Kidney (tissue), 14 donors: ENCODE measurements around the gene AGRN. TPM values are rescaled to one million over a fixed set of nuclear protein-coding genes. Genes with fewer than 3 reads are reported as not detected.
A peak's percentile ranks its signal among the peaks of the same experiment; 100 is the strongest.

Experiments
- DNase-seq, 5 donors: peaks; one replicate each; pipeline ENCODE4 v3.0.0-alpha.2; 2013 to 2020
- FAIRE-seq: peaks from 2 replicates; lab custom pipeline; 2012; peaks lifted over from hg19 to GRCh38; lab: Jason Lieb, UNC
- H3K27ac ChIP-seq, 2 donors: one replicate each; pipeline ENCODE4 v1.7.0; 2013; ENCODE audit warnings: low read depth in 2 of 2, low read length in 2 of 2, inconsistent platforms in 1 of 2
- H3K27me3 ChIP-seq: one replicate; pipeline ENCODE4 v1.7.1; 2013; ENCODE audit warnings: low read length, inconsistent platforms; ENCODE audit not compliant: control insufficient read depth, insufficient read depth
- H3K36me3 ChIP-seq, 3 donors: one replicate each; pipeline versions ENCODE4 v1.7.0 to v1.7.1; 2013; ENCODE audit warnings: low read length in 3 of 3, control low read depth in 1 of 3, inconsistent platforms in 1 of 3; ENCODE audit not compliant: insufficient read depth in 3 of 3, control insufficient read depth in 2 of 3
- H3K4me1 ChIP-seq, 3 donors: one replicate each; pipeline versions ENCODE4 v1.7.0 to v1.7.1; 2013; ENCODE audit warnings: low read length in 3 of 3, inconsistent platforms in 1 of 3, low read depth in 1 of 3; ENCODE audit not compliant: control insufficient read depth in 2 of 3, insufficient read depth in 2 of 3
- H3K4me3 ChIP-seq, 3 donors: one replicate each; pipeline versions ENCODE4 v1.7.0 to v1.8.1; 2013; ENCODE audit warnings: low read length in 3 of 3, control low read depth in 1 of 3, inconsistent platforms in 1 of 3
- H3K9ac ChIP-seq, 3 donors: one replicate each; pipeline versions ENCODE4 v1.7.0 to v1.7.1; 2013; ENCODE audit warnings: low read length in 3 of 3, control low read depth in 1 of 3, inconsistent platforms in 1 of 3
- H3K9me3 ChIP-seq, 3 donors: one replicate each; pipeline versions ENCODE4 v1.7.0 to v1.7.1; 2013; ENCODE audit warnings: low read length in 3 of 3, control low read depth in 1 of 3, inconsistent platforms in 1 of 3; ENCODE audit not compliant: control insufficient read depth in 2 of 3, insufficient read depth in 1 of 3
- intact Hi-C: fragments of 100-400 bp; cut with DNase I; formaldehyde crosslinking; loops from one replicate; pipeline ENCODE4 v1.11.1; 2022
- polyA plus RNA-seq: library from polyadenylated mRNA; stranded (reverse); fragments of 350-450 nt; fragmentation: Illumina TruSeq; extraction: RNeasy Lipid Tissue Mini Kit (QIAGEN cat#74804); gene quantifications from one replicate; pipeline ENCODE4 v1.2.3, GENCODE V29; 2014; ENCODE audit warnings: low read depth, low replicate concordance; ENCODE audit not compliant: insufficient read depth
- total RNA-seq: library from RNA; stranded (reverse); fragmentation: NEBNext Ultra II Directional; extraction: Animal tissue kit (Norgen Biotek cat#: 25700); gene quantifications from one replicate; pipeline ENCODE4 v1.2.1, GENCODE V29; 2021
- TF ChIP-seq, protein P1 (sequence below): IDR thresholded peaks from 3 replicates; pipeline ENCODE4 v1.5.1; 2012; ENCODE audit warnings: mild to moderate bottlenecking, moderate library complexity, borderline replicate concordance; ENCODE audit not compliant: insufficient read depth; ENCODE audit errors: extremely low read depth
- donor health status: control.
- donor health status: control.
- donor health status: control.
- donor health status: control.
- donor health status: control.
- donor health status: DM: yes; HTN: yes; CAD: no.
- donor health status: Normal renal cell carcinoma (clear cell type).

AGRN gene
- total and polyA plus RNA-seq, 2 donors from 2014 or later: 78.5 to 261 TPM

GRCh38 chr1:1068517-1069055 is 48.7 kb downstream of the AGRN start:
- Histone ChIP-seq H3K4me1 (peaks cover 0 to 7% (median 0%) of the 10 kb centered on the region in 3 donors), H3K36me3 (no peaks in the 10 kb centered on the region), H3K9me3 (no peaks in the 10 kb centered on the region), H3K27ac (peak overlapping the region in 1 of 2 donors; percentile 47), H3K27me3 (peaks cover under 1% of the 10 kb centered on the region), H3K9ac (no peak overlapping the region), H3K4me3 (no peak overlapping the region)
- DNase-seq: peak in 4 of 5 donors; percentile 47 to 91 (median 69)
- FAIRE-seq: no peak
- intact Hi-C loops: no loop called here
- TF ChIP-seq, protein P1, sequence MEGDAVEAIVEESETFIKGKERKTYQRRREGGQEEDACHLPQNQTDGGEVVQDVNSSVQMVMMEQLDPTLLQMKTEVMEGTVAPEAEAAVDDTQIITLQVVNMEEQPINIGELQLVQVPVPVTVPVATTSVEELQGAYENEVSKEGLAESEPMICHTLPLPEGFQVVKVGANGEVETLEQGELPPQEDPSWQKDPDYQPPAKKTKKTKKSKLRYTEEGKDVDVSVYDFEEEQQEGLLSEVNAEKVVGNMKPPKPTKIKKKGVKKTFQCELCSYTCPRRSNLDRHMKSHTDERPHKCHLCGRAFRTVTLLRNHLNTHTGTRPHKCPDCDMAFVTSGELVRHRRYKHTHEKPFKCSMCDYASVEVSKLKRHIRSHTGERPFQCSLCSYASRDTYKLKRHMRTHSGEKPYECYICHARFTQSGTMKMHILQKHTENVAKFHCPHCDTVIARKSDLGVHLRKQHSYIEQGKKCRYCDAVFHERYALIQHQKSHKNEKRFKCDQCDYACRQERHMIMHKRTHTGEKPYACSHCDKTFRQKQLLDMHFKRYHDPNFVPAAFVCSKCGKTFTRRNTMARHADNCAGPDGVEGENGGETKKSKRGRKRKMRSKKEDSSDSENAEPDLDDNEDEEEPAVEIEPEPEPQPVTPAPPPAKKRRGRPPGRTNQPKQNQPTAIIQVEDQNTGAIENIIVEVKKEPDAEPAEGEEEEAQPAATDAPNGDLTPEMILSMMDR: no peak

DNA sequence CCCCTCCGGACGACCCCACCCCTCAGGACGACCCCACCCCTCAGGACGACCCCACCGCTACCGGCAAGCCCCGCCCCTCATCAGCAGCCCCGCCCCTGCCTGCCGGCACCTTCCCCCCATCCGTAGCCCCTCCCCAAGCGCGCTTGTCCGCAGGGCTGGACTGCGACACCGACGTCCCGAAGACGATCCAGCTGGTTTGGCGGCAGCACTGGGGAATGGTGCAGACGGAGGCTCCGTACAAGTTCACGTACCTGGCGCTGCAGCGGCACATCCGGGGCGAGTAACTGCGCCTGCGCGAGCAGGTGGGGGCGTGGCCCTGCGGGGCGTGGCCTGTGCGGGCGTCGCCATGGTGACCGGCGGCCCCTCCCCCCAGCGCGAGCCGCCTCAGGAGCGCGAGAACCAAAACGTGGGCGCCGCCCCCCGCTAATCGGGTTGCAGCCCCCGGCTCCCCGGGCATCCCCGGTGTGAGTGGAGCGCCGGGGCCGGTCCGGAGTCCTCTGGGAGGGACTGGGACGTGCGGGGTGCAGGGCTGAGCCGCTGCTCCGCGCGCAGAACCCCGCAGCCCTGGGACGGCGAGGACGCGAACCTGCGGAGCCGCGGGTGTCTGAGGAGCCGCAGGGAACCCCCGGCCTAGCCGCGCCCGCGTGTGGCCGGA is 49.3 kb downstream of the AGRN start:
- Histone ChIP-seq H3K4me3 (peak overlapping the region; percentile 53 to 71 (median 55)), H3K9ac (peak overlapping the region in 1 of 3 donors; percentile 49), H3K9me3 (no peaks in the 10 kb centered on the region), H3K36me3 (no peaks in the 10 kb centered on the region), H3K27me3 (no peaks in the 10 kb centered on the region), H3K4me1 (peaks cover 0 to 4% (median 0%) of the 10 kb centered on the region in 3 donors), H3K27ac (peak overlapping the region in 1 of 2 donors; percentile 43)
- FAIRE-seq (no peak), DNase-seq (peak; percentile 83 to 95 (median 90))
- TF ChIP-seq, protein P1: no peak
- intact Hi-C loops: no loop called here

GRCh38 chr1:1069711-1070676 is 50.1 kb downstream of the AGRN start:
- no peak overlapping the region for H3K9ac ChIP-seq
- no peaks in the 10 kb centered on the region for H3K36me3 ChIP-seq
- no peaks in the 10 kb centered on the region for H3K27me3 ChIP-seq
- DNase-seq (peak; percentile 54 to 91 (median 67)), FAIRE-seq (no peak)
- peak overlapping the region in 1 of 3 donors; percentile 55 for H3K4me3 ChIP-seq
- TF ChIP-seq, protein P1: no peak
- intact Hi-C loops: no loop called here
- H3K27ac ChIP-seq: no peak overlapping the region
- H3K9me3 ChIP-seq: no peaks in the 10 kb centered on the region
- H3K4me1 ChIP-seq: peaks cover 0 to 4% (median 0%) of the 10 kb centered on the region in 3 donors
